Mucosa of descending colon (tissue), 3 donors: ENCODE measurements around the gene OLFM1. TPM values are rescaled to one million over a fixed set of nuclear protein-coding genes. Genes with fewer than 3 reads are reported as not detected.

Experiments used
- ATAC-seq: fragments of 200-7000 bp; cut with Tn5 transposase; one replicate; pipeline ENCODE4 v1.9.1; 2020; ENCODE audit warnings: mild to moderate bottlenecking, moderate library complexity
- DNase-seq, 3 donors: peaks; one replicate each; pipeline ENCODE4 v3.0.0-alpha.2; 2020
- H3K36me3 ChIP-seq: fragments of 200-600 bp; one replicate; pipeline ENCODE4 v1.8.0; 2021; ENCODE audit warnings: low read depth, mild to moderate bottlenecking
- H3K4me1 ChIP-seq: fragments of 200-600 bp; one replicate; pipeline ENCODE4 v1.8.0; 2021; ENCODE audit warnings: low read depth, mild to moderate bottlenecking
- H3K4me3 ChIP-seq: fragments of 200-600 bp; one replicate; pipeline ENCODE4 v1.8.0; 2021; ENCODE audit warnings: mild to moderate bottlenecking
- H3K9me3 ChIP-seq: fragments of 200-600 bp; one replicate; pipeline ENCODE4 v1.8.0; 2021; ENCODE audit warnings: mild to moderate bottlenecking
- intact Hi-C, 2 donors: fragments of 100-400 bp; cut with DNase I in 1 of 2; cut with micrococcal nuclease in 1 of 2; formaldehyde crosslinking; loops; one replicate each; pipeline versions ENCODE4 v1.11.0 to v1.11.1; 2022; cut with DNase I, micrococcal nuclease
- total RNA-seq, 3 donors: library from RNA; stranded (reverse); fragmentation: NEBNext Ultra II Directional in 2 of 3; extraction: Animal tissue kit (Norgen Biotek cat#: 25700) in 2 of 3; gene quantifications; one replicate each; pipeline versions ENCODE4 v1.2.1 to v1.2.4, GENCODE V29; 2021 to 2023
- TF ChIP-seq, protein P1 (sequence below): fragments of 200-600 bp; IDR thresholded peaks from one replicate; pipeline ENCODE4 v1.8.0; 2022; ENCODE audit warnings: antibody characterized with exemption, mild to moderate bottlenecking
- donor health status: DM: no; HTN: no; CAD: no; lungs with moderate emphysema.
- donor health status: DM: no; HTN: no; CAD: no.
- donor health status: DM: no; HTN: yes; CAD: no.

The OLFM1 gene
- total RNA-seq, 3 donors from 2014 or later, result 4.6 to 17.7 (median 13.9) TPM

DNA sequence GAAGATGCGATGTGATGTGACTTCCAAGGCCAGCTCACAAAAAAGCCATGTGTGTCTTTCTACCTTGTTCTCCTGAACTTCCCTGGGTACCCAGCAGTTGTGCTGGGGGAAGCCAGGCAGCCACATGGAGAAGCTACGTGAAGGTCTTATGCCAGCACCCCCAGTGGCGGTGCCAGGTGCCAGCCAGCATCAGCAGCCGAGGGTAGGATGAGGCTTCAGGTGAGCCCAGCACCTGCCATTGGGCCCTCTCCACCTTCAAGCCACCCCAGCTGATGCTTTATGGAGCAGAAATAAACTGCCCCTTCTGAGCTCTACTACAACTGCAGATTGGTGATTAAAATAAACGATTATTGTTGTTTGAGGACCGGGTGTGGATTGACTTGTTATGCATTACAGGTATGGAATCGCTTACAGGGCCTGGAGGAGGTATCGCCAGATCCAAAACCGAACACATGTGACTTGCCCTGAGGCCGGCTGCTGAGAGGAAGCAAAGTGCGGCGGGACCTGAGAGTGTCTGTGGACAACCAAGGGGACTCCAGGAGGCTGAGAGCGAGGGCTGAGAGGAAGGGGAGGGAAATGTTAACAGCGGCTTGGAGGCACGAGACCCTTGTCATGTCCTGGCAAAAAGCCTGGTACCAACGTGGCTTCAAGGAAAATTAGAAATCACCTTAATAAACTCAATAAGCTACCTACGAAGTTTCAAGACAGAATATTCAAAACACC lies 36.0 kb upstream of the OLFM1 start:
- DNase-seq, result peak in 1 of 3 donors; percentile 34
- ATAC-seq, result no peak
- intact Hi-C loops, result no loop called here
- Histone ChIP-seq H3K9me3 (no peaks in the 10 kb centered on the region), H3K4me3 (no peak overlapping the region), H3K36me3 (no peaks in the 10 kb centered on the region), H3K4me1 (no peaks in the 10 kb centered on the region)
- TF ChIP-seq, protein P1, sequence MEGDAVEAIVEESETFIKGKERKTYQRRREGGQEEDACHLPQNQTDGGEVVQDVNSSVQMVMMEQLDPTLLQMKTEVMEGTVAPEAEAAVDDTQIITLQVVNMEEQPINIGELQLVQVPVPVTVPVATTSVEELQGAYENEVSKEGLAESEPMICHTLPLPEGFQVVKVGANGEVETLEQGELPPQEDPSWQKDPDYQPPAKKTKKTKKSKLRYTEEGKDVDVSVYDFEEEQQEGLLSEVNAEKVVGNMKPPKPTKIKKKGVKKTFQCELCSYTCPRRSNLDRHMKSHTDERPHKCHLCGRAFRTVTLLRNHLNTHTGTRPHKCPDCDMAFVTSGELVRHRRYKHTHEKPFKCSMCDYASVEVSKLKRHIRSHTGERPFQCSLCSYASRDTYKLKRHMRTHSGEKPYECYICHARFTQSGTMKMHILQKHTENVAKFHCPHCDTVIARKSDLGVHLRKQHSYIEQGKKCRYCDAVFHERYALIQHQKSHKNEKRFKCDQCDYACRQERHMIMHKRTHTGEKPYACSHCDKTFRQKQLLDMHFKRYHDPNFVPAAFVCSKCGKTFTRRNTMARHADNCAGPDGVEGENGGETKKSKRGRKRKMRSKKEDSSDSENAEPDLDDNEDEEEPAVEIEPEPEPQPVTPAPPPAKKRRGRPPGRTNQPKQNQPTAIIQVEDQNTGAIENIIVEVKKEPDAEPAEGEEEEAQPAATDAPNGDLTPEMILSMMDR, result no peak

DNA sequence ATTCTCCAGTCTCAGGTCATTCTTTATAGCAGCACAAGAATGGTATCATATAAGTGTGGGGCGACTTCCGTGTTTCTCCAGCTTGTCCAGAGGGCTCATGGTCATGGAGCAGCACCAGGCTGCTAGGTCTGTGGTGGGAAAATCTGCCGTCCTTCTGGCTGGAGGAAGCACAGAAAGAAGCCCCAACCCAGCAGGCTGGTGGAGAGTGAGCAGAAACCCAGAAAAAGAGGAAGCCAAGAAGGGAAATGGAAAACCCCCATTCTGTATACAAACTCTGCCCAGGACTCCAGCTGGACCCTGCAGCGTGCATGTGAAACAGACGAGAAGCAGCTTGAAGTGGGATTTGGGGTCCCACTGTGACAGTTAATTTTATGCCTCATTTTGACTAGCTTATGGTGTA lies 34.3 kb upstream of the OLFM1 start:
- Histone ChIP-seq H3K4me3 (no peak overlapping the region), H3K4me1 (no peaks in the 10 kb centered on the region), H3K36me3 (no peaks in the 10 kb centered on the region), H3K9me3 (no peaks in the 10 kb centered on the region)
- no peak for ATAC-seq
- DNase-seq, result no peak
- intact Hi-C loops, result no loop called here
- TF ChIP-seq, protein P1, result no peak

DNA sequence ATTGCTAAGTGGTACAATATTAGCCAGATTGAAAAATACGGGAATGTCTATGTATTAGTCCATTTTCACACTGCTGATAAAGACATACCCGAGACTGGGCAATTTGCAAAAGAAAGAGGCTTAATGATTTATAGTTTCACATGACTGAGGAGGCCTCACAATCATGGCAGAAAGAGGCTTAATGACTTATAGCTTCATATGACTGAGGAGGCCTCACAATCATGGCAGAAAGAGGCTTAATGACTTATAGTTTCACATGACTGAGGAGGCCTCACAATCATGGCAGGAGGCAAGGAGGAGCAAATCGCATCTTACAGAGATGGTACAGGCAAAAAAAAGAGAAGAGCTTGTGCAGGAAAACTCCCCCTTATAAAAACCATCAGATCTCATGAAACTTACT lies 32.3 kb upstream of the OLFM1 start:
- intact Hi-C loops, result no loop called here
- TF ChIP-seq, protein P1, result no peak
- Histone ChIP-seq H3K4me1 (no peaks in the 10 kb centered on the region), H3K9me3 (no peaks in the 10 kb centered on the region), H3K4me3 (no peak overlapping the region), H3K36me3 (no peaks in the 10 kb centered on the region)
- no peak for DNase-seq
- ATAC-seq, result no peak

DNA sequence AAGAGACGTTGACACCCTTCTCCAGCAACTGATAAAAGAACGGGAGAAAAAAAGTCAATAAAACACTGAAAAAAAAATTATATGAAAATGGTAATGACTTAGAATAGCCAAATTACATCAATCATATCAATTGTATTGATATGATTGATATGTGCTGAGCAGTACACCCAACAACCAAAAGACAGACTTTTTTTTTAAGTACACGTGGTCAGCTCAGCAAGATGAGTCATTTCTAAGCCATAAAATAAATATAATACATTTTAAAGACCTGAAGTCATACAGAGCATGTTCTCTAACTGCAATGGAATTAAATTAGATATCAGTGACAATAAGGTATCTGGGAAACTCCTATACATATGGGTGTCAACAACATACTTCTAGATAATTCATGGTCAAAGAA lies 30.9 kb upstream of the OLFM1 start:
- H3K36me3 ChIP-seq, result no peaks in the 10 kb centered on the region
- no peaks in the 10 kb centered on the region for H3K4me1 ChIP-seq
- no peak overlapping the region for H3K4me3 ChIP-seq
- TF ChIP-seq, protein P1, result no peak
- intact Hi-C loops, result no loop called here
- ATAC-seq (no peak), DNase-seq (no peak)
- H3K9me3 ChIP-seq, result no peaks in the 10 kb centered on the region

DNA sequence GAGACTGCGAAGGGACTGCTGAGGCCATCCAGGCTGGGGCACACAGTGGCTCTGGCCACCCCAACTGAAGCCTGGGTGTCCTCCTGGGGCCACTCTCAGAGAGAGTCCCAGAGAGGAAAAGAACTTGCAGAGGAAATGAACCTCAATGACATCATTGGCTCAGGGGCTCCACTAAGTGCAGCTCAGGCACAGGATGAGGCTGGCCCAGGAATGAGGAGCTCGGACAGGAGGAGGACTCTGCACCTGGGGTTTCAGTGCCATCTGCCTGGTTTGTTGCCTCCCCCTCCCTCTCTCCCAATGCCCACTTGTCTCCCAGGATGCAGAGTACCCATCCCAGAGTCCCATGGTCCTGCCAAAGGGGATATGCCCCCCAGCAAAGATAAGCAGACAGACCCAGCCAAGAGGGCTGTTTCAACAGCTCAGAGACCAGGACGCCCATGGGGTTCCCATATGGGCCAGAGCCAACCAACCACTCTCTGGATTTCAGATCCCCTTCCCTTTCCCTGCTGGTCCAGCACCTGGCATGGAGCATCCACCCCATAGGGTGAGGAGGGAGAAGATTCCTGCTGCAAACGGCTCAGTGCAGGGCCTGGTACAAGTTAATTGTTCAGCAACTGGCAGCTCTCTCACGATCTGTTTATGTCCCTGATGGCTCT lies 26.9 kb upstream of the OLFM1 start:
- no peaks in the 10 kb centered on the region for H3K36me3 ChIP-seq
- ATAC-seq (no peak), DNase-seq (peak in 1 of 3 donors; percentile 2)
- H3K4me3 ChIP-seq, result no peak overlapping the region
- no peaks in the 10 kb centered on the region for H3K4me1 ChIP-seq
- intact Hi-C loops, result no loop called here
- TF ChIP-seq, protein P1, result no peak
- H3K9me3 ChIP-seq, result peaks cover 11% of the 10 kb centered on the region
